ENCODE data around the gene GMDS. TPM values are rescaled to one million over a fixed set of nuclear protein-coding genes. Genes with fewer than 3 reads are reported as not detected.

Gene GMDS
- total RNA-seq, 1 donor from 2014 or later: 30.1 TPM

GRCh38 chr6:2144210-2144609 lies 101.2 kb downstream of the GMDS start:
- no peaks in the 10 kb centered on the region for H3K9me3 Mint-ChIP-seq
- CTCF ChIA-PET: no interaction called here
- POLR2A ChIA-PET: no interaction called here
- no peaks in the 10 kb centered on the region for H3K4me1 Mint-ChIP-seq
- no peak overlapping the region for H3K27ac Mint-ChIP-seq
- H3K27me3 Mint-ChIP-seq: no peaks in the 10 kb centered on the region
- no peak for DNase-seq
- no peaks in the 10 kb centered on the region for H3K36me3 Mint-ChIP-seq (ENCODE audit: low read depth)
- intact Hi-C loops (cut with micrococcal nuclease): no loop called here
- no peak for ATAC-seq (ENCODE audit: low read depth)
- no peak overlapping the region for H3K4me3 Mint-ChIP-seq
- no peak for TF ChIP-seq CTCF (IDR thresholded peaks at IDR 0.05)

GRCh38 chr6:2141644-2142290 lies 103.6 kb downstream of the GMDS start:
- Mint-ChIP-seq H3K27ac (no peak overlapping the region), H3K9me3 (no peaks in the 10 kb centered on the region), H3K4me3 (no peak overlapping the region), H3K4me1 (no peaks in the 10 kb centered on the region), H3K27me3 (no peaks in the 10 kb centered on the region), H3K36me3 (ENCODE audit: low read depth) (no peaks in the 10 kb centered on the region)
- CTCF ChIA-PET: no interaction called here
- ATAC-seq (ENCODE audit: low read depth) (no peak), DNase-seq (no peak)
- TF ChIP-seq CTCF (IDR thresholded peaks at IDR 0.05): no peak
- intact Hi-C loops (cut with micrococcal nuclease): no loop called here
- POLR2A ChIA-PET: no interaction called here

- Mint-ChIP-seq H3K36me3 (ENCODE audit: low read depth) (no peaks in the 10 kb centered on the region), H3K4me1 (no peaks in the 10 kb centered on the region), H3K4me3 (no peak overlapping the region), H3K9me3 (no peaks in the 10 kb centered on the region), H3K27me3 (no peaks in the 10 kb centered on the region), H3K27ac (no peak overlapping the region)
- ChIA-PET CTCF (no interaction called here), POLR2A (no interaction called here)
- DNase-seq (no peak), ATAC-seq (ENCODE audit: low read depth) (no peak)
- TF ChIP-seq CTCF (IDR thresholded peaks at IDR 0.05): no peak
- intact Hi-C loops (cut with micrococcal nuclease): no loop called here
These were observed 104.8 kb downstream of the GMDS start for GRCh38 chr6:2140438-2141128.

GRCh38 chr6:2135401-2135800 lies 110.0 kb downstream of the GMDS start:
- H3K4me3 Mint-ChIP-seq: no peak overlapping the region
- no peak for ATAC-seq (ENCODE audit: low read depth)
- DNase-seq: no peak
- no peaks in the 10 kb centered on the region for H3K36me3 Mint-ChIP-seq (ENCODE audit: low read depth)
- intact Hi-C loops (cut with micrococcal nuclease): no loop called here
- H3K27me3 Mint-ChIP-seq: no peaks in the 10 kb centered on the region
- H3K9me3 Mint-ChIP-seq: no peaks in the 10 kb centered on the region
- H3K4me1 Mint-ChIP-seq: no peaks in the 10 kb centered on the region
- ChIA-PET CTCF (no interaction called here), POLR2A (no interaction called here)
- no peak overlapping the region for H3K27ac Mint-ChIP-seq
- TF ChIP-seq CTCF (IDR thresholded peaks at IDR 0.05): no peak

- Mint-ChIP-seq H3K4me3 (no peak overlapping the region), H3K9me3 (no peaks in the 10 kb centered on the region), H3K27me3 (no peaks in the 10 kb centered on the region), H3K4me1 (peaks cover 3% of the 10 kb centered on the region), H3K27ac (no peak overlapping the region), H3K36me3 (ENCODE audit: low read depth) (no peaks in the 10 kb centered on the region)
- intact Hi-C loops (cut with micrococcal nuclease): no loop called here
- ATAC-seq (ENCODE audit: low read depth) (no peak), DNase-seq (no peak)
- POLR2A ChIA-PET: no interaction called here
- no peak for TF ChIP-seq CTCF (IDR thresholded peaks at IDR 0.05)
- CTCF ChIA-PET: no interaction called here
These were observed 110.9 kb downstream of the GMDS start for GRCh38 chr6:2134554-2134953.
